GM18502 (cell line): ENCODE results near the gene STRN4.

ENCODE experiments used
- ATAC-seq: cut with Tn5 transposase; IDR thresholded peaks from one replicate; pipeline ENCODE4 v1.9.1; 2021; ENCODE audit warnings: mild to moderate bottlenecking; ENCODE audit not compliant: unreplicated experiment, poor library complexity

STRN4 gene

GRCh38 chr19:46689358-46689757, 56.9 kb downstream of the STRN4 start:
- ATAC-seq = no peak

GRCh38 chr19:46687438-46688145, 58.7 kb downstream of the STRN4 start:
- ATAC-seq = no peak

GRCh38 chr19:46685189-46685588, 61.1 kb downstream of the STRN4 start:
- no peak for ATAC-seq

GRCh38 chr19:46678110-46678732, 68.0 kb downstream of the STRN4 start:
- ATAC-seq = no peak

GRCh38 chr19:46674416-46675178, 71.7 kb downstream of the STRN4 start:
- no peak for ATAC-seq

- no peak for ATAC-seq
Observed at GRCh38 chr19:46670813-46671212, 75.4 kb downstream of the STRN4 start.
